ENCODE results near the gene NDRG2. TPM values are rescaled to one million over a fixed set of nuclear protein-coding genes. Genes with fewer than 3 reads are reported as not detected.

Gene NDRG2
- total RNA-seq, 8 experiments from 2014 or later: 4.1 to 51.8 (median 13.7) TPM

GRCh38 chr14:21063479-21063878 is 38.6 kb upstream of the NDRG2 start:
- Histone ChIP-seq H3K27ac (no peak overlapping the region), H3K4me3 (no peak overlapping the region), H3K4me1 (replicated peaks in 1 of 2) (peaks cover 0 to 3% of the 10 kb centered on the region in 2 donors)
- WGBS, 10 experiments: 15 to 83% (median 47%) methylated on average over 1 to 3 of the region's 3 CpGs
- in situ Hi-C loops (cut with MboI; ENCODE audit: low pct_unique_long_range_greater_than_20kb in 2 of 9, low sequenced_read_pairs in 9 of 9, unreplicated experiment in 9 of 9): no loop called here
- ATAC-seq (replicated peaks in 6 of 8): peak in 1 of 8 experiments; percentile 38

DNA sequence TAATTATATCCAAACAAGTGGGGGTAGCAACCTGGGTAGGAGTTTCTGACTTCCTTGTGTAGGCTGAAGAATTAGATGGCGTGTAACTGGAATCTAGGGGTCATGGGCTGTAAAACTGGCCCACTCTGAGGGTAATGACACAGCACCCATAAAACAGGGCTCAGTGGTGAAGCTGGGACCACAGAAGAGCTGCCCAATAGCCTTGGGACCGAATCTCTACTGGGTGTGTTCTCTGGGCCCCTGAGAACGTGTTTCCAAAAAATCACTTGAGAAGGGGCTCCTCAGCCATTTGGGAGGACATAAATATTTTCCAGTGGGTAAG is 36.4 kb upstream of the NDRG2 start:
- 62 to 100% (median 72%) methylated on average over 1 to 3 of the region's 3 CpGs; no CpG with 5 or more reads in 4 of the 10 experiments for WGBS, 10 experiments
- no peak for ATAC-seq (replicated peaks in 6 of 8)
- H3K4me1 ChIP-seq (replicated peaks in 1 of 2): no peaks in the 10 kb centered on the region
- in situ Hi-C loops (cut with MboI; ENCODE audit: low pct_unique_long_range_greater_than_20kb in 2 of 9, low sequenced_read_pairs in 9 of 9, unreplicated experiment in 9 of 9): no loop called here
- no peak overlapping the region for H3K4me3 ChIP-seq
- H3K27ac ChIP-seq: no peak overlapping the region

DNA sequence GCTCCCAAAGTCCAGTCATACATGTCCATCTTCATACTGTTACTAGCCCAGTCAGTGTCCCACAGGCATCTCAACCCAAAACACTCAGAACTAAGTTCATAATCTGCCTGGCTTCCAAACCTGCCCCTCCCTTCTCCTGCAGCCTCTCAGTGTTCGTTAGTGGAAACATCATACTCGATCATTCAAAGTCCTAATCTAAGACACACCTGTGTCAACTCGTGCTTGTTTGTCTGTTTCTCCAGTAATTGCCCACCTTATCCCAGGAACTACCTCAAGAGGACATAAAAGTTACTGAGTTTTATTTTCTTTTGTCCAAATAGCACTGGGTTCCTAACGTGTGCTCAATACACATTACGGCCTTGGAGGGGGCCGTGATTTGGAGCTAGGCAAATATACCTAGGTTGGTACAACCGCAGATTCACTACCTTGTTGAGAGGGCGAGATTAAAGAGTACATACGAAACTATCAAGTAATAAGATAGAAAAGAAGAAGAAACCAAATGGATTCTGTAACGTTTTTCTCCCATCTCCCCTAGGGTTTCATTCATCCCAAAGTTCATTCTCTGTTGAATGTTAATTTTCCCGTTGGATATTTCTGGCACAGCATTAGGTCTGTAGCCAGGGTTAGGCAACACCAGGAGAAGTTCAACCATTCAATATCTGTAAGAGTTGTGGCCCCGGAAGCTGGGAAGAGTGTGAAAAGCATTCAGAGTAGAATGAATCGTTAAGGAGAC is 35.9 kb upstream of the NDRG2 start:
- no peak overlapping the region for H3K27ac ChIP-seq
- in situ Hi-C loops (cut with MboI; ENCODE audit: low pct_unique_long_range_greater_than_20kb in 2 of 9, low sequenced_read_pairs in 9 of 9, unreplicated experiment in 9 of 9): no loop called here
- no peak for ATAC-seq (replicated peaks in 6 of 8)
- H3K4me3 ChIP-seq: no peak overlapping the region
- 36 to 91% (median 73%) methylated on average over 2 to 13 of the region's 13 CpGs for WGBS, 10 experiments
- no peaks in the 10 kb centered on the region for H3K4me1 ChIP-seq (replicated peaks in 1 of 2)

GRCh38 chr14:21059842-21060613 is 35.2 kb upstream of the NDRG2 start:
- no peak overlapping the region for H3K4me3 ChIP-seq
- no peak overlapping the region for H3K27ac ChIP-seq
- WGBS, 10 experiments: 10 to 97% (median 78%) methylated on average over 1 to 5 of the region's 8 CpGs; no CpG with 5 or more reads in 2 of the 10 experiments
- ATAC-seq (replicated peaks in 6 of 8): no peak
- in situ Hi-C loops (cut with MboI; ENCODE audit: low pct_unique_long_range_greater_than_20kb in 2 of 9, low sequenced_read_pairs in 9 of 9, unreplicated experiment in 9 of 9): no loop called here
- H3K4me1 ChIP-seq (replicated peaks in 1 of 2): peaks cover 0 to 4% of the 10 kb centered on the region in 2 donors

DNA sequence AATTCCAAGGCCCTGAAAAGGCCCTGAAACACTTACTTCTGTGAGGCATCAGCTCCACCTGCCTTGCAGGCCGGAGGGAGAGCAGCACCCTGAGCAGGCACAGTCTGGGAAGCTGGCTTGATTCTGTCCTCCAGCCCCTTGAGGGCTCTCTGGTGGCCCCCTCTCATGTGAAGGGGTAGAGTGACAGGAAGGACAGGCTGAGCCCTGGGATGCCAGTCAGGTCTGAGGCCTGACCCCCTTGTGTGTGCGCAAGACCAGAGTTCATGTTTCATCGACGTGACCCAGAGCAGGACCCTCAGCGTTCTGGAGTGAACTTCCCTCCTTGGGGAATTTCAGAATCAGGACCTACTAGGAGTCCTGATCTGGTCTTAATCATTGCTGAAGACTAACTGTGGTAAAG is 34.0 kb upstream of the NDRG2 start:
- Histone ChIP-seq H3K4me3 (no peak overlapping the region), H3K4me1 (replicated peaks in 1 of 2) (peaks cover 0 to 4% of the 10 kb centered on the region in 2 donors), H3K27ac (no peak overlapping the region)
- WGBS, 10 experiments: 0 to 94% (median 82%) methylated on average over 1 to 4 of the region's 5 CpGs; no CpG with 5 or more reads in 3 of the 10 experiments
- ATAC-seq (replicated peaks in 6 of 8): no peak
- in situ Hi-C loops (cut with MboI; ENCODE audit: low pct_unique_long_range_greater_than_20kb in 2 of 9, low sequenced_read_pairs in 9 of 9, unreplicated experiment in 9 of 9): no loop called here

GRCh38 chr14:21057803-21058675 is 33.2 kb upstream of the NDRG2 start, which contains the start of gene RNASE8:
Gene RNASE8, plus strand, starts transcription at chr14:21057822. Its CDS starts 71 bp downstream, at chr14:21057893.
- ATAC-seq (replicated peaks in 6 of 8): peak in 5 of 8 experiments; percentile 13 to 78 (median 39)
- in situ Hi-C loops (cut with MboI; ENCODE audit: low pct_unique_long_range_greater_than_20kb in 2 of 9, low sequenced_read_pairs in 9 of 9, unreplicated experiment in 9 of 9): no loop called here
- WGBS, 10 experiments: 8 to 90% (median 56%) methylated on average over 2 to 5 of the region's 8 CpGs; no CpG with 5 or more reads in 3 of the 10 experiments

DNA sequence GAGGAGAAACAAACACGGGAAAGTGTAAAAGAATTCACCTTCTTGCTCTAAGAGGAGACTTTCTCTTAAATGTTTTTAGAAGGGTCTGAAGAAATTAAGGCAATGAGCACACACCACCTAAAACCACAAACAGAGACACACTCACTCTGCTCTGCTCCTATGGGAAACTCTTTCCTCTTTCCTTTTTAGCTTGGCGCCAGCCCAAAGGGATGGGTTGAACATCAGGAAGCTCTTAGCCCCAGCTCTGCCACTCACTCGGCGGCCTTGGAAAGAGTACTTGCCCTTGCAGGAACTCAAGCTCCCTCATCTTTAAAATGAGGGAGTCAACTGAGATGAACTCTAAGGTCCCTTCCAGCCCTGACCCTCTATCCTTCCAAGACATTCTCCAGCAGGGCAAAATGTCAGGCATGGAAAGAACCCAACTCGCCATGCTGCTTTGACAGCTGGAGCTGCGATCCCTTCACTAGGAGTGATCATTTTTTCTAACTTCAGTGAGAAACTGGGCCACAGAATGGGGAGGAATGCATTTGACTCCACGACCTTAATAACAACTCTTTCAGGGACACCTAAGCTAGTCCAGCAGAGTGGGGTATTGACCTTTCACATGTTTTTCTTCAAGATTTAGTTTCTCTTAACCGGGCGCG is 31.8 kb upstream of the NDRG2 start:
- WGBS, 10 experiments: 35 to 100% (median 80%) methylated on average over 1 to 7 of the region's 10 CpGs

More at GRCh38 chr14:21057803-21058675, 33.2 kb upstream of the NDRG2 start, which contains the start of gene RNASE8:
- Histone ChIP-seq H3K4me3 (no peak within 1 kb of the TSS), H3K27ac (no peak within 1 kb of the TSS), H3K4me1 (replicated peaks in 1 of 2) (peaks cover 0 to 4% of the 10 kb centered on the region in 2 donors)

GRCh38 chr14:21055432-21056117 is 30.7 kb upstream of the NDRG2 start:
- WGBS, 10 experiments: 32 to 94% (median 67%) methylated on average over 1 to 5 of the region's 5 CpGs; no CpG with 5 or more reads in 2 of the 10 experiments
- H3K4me3 ChIP-seq: no peak overlapping the region
- in situ Hi-C loops (cut with MboI; ENCODE audit: low pct_unique_long_range_greater_than_20kb in 2 of 9, low sequenced_read_pairs in 9 of 9, unreplicated experiment in 9 of 9): no loop called here
- ATAC-seq (replicated peaks in 6 of 8): peak in 2 of 8 experiments; percentile 53 to 55
- no peak overlapping the region for H3K27ac ChIP-seq
- peaks cover 0 to 4% of the 10 kb centered on the region in 2 donors for H3K4me1 ChIP-seq (replicated peaks in 1 of 2)

More for the DNA sequence above, 31.8 kb upstream of the NDRG2 start:
- in situ Hi-C loops (cut with MboI; ENCODE audit: low pct_unique_long_range_greater_than_20kb in 2 of 9, low sequenced_read_pairs in 9 of 9, unreplicated experiment in 9 of 9): no loop called here
- peaks cover 0 to 4% of the 10 kb centered on the region in 2 donors for H3K4me1 ChIP-seq (replicated peaks in 1 of 2)
- no peak overlapping the region for H3K27ac ChIP-seq
- H3K4me3 ChIP-seq: no peak overlapping the region
- ATAC-seq (replicated peaks in 6 of 8): peak in 1 of 8 experiments; percentile 31

DNA sequence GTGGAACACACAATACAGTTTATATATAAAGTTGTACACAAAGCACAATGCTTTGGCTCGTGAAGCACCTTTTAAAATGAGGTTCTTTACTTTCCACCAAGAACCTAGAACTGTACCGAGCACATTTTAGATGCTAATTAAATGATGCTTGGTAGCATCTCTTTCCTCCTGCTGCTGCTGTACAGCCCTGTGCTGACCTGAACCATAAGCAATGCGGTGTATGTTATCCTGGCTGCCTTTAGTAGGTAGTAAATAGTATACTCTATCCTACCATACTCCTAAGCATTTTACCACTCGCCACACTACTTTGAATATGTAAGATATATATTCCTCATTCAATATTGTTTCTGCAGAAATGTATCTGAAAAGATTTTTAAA is 29.9 kb upstream of the NDRG2 start:
- WGBS, 10 experiments: 75 to 100% (median 83%) methylated on average over 1 to 4 of the region's 4 CpGs; no CpG with 5 or more reads in 1 of the 10 experiments
- no peak overlapping the region for H3K4me3 ChIP-seq
- peaks cover 0 to 4% of the 10 kb centered on the region in 2 donors for H3K4me1 ChIP-seq (replicated peaks in 1 of 2)
- no peak overlapping the region for H3K27ac ChIP-seq
- no peak for ATAC-seq (replicated peaks in 6 of 8)
- in situ Hi-C loops (cut with MboI; ENCODE audit: low pct_unique_long_range_greater_than_20kb in 2 of 9, low sequenced_read_pairs in 9 of 9, unreplicated experiment in 9 of 9): no loop called here

GRCh38 chr14:21054123-21054767 is 29.4 kb upstream of the NDRG2 start:
- no peak overlapping the region for H3K4me3 ChIP-seq
- WGBS, 10 experiments: 76 to 100% (median 90%) methylated on average over 1 to 3 of the region's 3 CpGs; no CpG with 5 or more reads in 4 of the 10 experiments
- no peak overlapping the region for H3K27ac ChIP-seq
- ATAC-seq (replicated peaks in 6 of 8): peak in 1 of 8 experiments; percentile 15
- H3K4me1 ChIP-seq (replicated peaks in 1 of 2): peaks cover 0 to 4% of the 10 kb centered on the region in 2 donors
- in situ Hi-C loops (cut with MboI; ENCODE audit: low pct_unique_long_range_greater_than_20kb in 2 of 9, low sequenced_read_pairs in 9 of 9, unreplicated experiment in 9 of 9): no loop called here

- in situ Hi-C loops (cut with MboI; ENCODE audit: low pct_unique_long_range_greater_than_20kb in 2 of 9, low sequenced_read_pairs in 9 of 9, unreplicated experiment in 9 of 9): no loop called here
- peaks cover 0 to 4% of the 10 kb centered on the region in 2 donors for H3K4me1 ChIP-seq (replicated peaks in 1 of 2)
- no peak for ATAC-seq (replicated peaks in 6 of 8)
- H3K27ac ChIP-seq: no peak overlapping the region
- WGBS, 10 experiments: 50 to 91% (median 83%) methylated on average over 2 to 17 of the region's 20 CpGs; no CpG with 5 or more reads in 1 of the 10 experiments
- no peak overlapping the region for H3K4me3 ChIP-seq
Observed at GRCh38 chr14:21053184-21054122, 28.6 kb upstream of the NDRG2 start.

Measured in motor neuron (in vitro differentiated cells).